GM21367 (cell line): ENCODE data around the gene INO80.

ENCODE experiments used
- ATAC-seq: cut with Tn5 transposase; IDR thresholded peaks from one replicate; pipeline ENCODE4 v1.9.1; 2021; ENCODE audit not compliant: unreplicated experiment

Gene INO80

DNA sequence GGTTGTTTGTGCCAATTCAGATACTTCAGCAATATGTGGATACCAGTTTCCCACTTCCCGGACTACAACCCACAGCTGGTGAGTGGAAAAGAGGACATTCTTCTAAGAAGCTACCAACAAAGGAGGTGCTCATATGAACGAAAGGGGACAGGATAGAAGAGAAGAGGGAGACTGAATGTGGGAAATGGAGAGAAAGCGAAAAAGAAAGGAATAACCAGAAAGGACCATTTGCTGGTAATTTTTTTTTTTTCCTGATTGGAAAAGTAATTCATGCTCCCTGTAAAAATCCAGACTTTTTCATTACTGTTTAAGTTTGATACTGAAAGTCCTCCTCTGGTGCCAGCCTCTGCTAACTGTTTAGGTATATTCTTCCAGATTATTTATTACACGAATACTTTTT, 164.3 kb downstream of the INO80 start:
- no peak for ATAC-seq

DNA sequence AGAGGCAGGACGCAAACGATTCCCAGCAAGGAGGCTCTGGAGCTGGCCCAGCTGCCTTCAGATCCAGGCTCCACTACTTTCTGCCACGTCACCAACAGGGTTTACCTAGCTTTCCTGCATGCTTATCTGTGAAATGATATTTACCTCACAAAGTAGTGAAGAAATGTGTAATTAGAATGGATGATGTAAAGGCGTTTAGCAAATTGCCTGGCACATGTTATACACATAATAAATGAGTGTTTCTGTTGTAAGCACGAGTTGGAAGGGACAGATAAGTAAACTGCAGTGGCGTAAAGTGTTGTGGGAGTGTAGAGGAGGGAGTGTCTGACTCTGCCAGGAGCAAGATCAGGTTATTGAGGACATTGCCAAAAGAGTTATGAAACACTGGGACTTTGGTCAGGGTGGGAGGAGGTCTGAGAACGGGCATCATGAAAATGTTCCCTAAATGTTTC, 166.3 kb downstream of the INO80 start:
- no peak for ATAC-seq

DNA sequence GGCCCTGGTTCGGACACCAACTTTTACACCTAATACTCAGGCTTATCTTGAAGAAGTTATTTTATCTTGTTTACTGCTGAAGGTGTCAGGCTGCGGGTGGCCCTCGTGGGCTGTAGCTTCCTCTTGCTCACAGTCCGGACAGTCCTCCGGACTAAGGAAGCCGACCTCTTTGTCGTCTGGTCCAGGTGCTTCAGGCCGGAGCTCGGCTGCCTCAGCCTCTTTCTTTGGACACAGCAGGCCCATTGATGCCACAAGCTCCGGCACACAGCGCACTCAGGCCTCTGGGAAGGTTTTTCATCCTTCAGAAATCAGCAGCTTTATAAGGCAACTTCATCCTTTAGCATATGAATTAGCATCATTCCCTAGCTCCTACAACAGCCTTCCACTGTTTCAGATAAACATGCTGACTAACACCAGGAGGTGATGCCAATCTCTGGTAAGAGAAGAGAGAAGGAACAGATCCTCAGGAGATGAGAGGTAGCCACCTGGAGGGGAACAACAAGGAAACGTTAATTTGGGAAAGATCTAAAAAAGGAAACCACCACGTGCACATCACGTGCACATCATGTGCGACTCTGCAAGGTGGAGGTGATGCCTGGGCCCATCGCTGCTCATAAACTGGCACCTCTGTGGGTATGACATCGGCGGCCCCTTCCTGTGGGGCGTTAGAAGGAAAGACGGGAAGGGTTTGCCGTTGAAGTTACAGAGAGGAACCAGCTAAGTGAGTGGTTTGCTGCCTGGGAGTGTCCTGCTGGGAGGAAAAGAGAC, 167.2 kb downstream of the INO80 start:
- no peak for ATAC-seq

DNA sequence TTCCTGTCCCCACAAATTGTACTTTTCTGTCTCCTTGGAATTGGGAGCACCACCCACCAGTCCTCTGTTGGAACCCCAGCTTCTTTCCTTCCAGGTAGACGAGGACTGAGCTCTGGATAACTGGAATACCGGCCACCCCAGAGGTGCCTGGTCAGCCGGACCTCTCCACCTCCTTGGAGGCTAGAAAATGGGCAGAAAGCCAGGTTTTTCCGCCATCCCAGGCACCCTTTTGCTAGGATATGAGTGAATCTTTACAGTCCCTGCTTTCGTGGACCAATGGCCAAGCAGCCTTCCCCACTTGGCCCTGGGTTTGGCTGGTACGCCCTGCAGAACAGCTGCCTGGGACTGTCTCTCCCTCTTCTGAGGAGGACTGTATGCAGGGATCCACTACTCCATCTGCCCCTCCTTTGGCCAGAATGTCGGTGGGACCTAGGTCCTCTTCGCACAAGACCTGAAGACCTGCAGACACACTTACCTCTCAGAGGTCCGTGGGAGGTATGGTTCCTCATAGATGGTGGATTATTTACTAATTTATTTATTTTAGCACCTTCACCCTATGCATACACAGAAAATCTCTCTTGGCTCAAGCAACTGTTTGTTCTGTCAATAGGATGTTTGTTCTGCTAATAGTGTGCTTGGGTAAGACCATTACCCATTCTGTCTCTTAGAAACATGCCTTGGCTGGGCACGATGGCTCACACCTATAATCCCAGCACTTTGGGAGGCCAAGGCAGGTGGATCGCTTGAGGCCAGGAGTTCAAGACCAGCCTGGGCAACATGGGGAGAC, 171.4 kb downstream of the INO80 start:
- ATAC-seq = no peak

DNA sequence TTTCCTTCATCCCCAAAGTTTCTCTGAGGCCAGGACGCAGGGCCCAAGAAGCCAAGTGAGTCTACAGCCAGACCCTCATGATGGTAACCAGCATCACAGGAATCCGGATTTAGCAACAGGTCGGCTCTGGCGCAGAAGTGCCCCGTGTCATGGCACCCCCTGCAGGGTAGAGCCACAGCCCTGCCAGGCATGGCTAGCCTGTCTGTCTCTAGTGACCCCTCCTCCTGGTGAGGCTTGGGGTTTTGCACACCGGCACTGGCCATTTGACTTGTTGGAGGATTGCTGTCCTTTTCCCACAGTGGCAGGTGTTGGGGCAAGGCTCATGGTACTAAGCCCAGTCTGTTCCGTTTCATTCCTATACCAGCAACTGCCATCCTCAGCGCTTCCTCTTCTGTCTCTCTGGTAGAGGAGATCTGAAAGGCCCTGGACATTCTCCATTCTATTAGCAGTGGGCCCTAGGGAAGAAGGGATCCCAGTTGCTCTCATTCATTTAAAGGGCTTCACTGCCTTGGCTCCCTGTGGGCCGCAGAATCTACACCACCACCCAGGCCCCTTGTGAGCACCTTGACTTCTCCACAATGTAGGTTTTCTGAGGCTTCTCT, 172.2 kb downstream of the INO80 start:
- no peak for ATAC-seq

DNA sequence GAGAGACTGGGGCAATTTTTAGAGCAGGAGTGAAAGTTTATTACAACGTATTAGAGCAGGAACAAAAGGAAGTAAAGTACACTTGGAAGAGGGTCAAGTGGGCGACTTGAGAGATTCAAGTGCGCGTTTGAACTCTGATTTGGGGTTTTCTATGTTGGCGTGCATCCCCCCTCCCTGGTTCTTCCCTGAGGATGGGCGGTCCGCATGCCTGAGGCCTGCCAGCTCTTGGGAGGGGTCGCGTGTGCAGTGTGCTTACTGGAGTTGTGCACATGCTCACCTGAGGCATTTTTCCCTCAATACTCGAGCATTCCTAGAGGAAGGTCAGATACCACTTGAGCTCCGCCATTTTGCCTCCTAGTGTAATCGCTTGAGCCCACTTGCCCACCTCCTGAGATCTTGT, 173.2 kb downstream of the INO80 start:
- ATAC-seq = no peak

DNA sequence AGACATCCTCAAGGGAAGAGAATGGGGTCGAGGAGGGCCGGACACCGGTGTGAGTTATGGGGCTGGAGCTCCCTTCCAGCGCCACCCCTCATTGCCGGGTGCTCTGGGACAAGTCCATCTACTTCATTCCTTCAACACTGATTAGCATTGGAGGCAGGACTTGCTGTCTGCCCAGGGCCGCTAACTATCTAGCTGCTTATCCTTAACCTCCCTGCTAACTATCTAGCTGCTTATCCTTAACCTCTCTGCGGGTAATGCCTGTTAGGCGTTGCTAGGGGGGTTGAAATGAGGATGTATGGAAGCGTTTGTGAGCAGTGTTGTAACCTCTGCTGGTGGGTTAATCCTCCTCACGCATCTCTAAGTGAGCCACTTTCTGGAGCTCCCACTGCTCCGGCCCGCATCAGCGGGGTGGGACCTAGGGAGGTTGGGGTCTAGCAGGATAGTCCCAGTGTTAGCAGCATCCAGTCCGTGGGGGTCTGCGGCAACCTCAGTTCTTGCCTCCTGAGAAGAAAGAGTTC, 173.7 kb downstream of the INO80 start:
- no peak for ATAC-seq

DNA sequence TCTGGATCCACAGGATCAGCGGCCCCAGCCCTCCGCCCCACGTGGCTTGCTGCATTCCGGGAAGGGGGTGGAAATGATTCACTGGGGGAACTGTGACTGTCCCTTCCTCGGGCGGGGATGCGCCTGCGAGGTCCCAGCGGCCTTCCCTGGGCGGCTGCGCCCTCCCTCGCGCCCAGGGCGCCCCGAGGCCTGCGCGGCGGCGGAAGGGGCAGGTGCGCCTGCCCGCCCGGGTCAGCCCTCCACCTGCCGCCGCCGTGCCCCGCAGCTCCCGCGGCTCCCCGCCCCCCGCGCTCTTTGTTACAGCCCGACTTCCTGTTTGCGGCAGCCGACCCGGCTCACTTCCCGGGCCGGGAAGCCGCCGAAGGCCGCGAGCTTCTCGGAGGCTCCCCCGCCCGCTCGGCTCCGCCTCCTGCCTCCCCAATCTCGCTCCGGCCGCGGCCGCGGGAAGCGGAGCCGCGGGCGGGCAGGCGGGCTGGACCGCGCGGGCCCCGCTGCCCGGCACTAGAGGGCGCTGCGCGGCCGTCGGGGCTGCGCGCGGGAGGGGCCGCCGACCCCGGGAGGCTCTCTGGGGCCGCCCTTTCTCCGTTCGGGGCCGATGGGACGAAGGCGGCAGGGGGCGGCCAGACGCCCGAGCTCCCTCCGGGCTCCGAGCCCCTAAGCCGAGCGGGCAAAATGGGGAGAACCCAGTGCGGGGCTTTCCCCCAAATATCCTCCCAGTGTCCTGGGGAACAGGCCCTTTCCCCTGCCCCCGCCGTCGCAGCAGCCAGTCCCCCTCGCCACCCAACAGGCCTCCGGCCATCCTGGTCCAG, 174.3 kb downstream of the INO80 start:
- ATAC-seq = peak; percentile 44

DNA sequence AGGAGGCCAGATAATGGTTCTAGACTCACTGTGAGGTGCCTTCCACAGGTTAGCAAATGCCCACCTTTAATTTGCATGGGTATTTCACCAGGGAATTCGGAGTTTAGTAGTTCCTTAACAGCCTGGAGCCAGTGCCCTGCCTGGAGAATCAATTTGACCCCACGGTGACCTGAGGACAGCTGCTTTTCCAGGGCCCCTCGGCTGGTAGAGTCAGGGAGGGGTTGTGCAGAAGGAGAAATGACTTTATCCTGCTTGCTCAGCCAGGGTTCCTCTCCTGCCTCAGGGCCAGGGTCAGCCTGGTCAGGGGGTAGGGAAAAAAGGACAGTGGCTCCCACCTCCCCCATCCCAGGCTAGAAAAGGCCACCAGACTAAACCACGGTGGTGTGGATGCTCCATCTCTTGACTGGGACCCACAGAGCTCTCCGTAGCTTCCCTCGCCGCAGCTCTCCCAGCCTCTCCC, 175.0 kb downstream of the INO80 start:
- ATAC-seq = no peak

DNA sequence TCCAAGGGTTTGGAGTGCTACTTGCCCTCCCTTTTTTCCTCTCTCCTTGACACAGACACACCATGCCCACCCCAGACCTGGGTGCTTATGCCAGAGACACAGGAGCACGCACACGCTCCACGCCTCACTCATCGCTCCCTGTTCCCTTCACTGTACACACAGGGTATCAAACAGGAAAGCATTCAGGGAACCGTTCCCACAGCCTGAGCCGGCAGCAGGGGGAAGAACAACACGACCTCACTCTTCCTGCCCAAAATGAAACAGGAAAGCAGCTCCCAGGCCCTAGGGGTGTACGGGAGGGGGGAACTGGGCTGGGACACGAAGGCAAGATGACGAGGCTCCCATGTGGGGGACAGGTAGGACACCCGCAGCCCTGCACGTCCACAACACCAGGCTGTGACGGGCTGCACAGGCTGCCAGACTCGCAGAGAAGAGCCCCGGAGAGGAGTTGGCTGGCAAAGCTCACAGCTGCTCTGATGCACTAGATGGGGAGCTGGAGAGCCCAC, 175.7 kb downstream of the INO80 start:
- ATAC-seq = no peak

DNA sequence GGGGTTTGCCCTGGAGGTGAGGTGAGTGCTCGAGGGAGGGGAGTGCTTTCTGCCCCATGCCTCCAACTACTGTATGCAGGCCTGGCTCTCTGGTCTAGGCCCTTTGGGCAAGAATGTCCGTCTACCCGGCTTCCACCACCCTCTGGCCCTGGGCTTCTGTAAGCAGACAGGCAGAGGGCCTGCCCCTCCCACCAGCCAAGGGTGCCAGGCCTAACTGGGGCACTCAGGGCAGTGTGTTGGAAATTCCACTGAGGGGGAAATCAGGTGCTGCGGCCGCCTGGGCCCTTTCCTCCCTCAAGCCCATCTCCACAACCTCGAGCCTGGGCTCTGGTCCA, 177.6 kb downstream of the INO80 start:
- ATAC-seq = no peak

DNA sequence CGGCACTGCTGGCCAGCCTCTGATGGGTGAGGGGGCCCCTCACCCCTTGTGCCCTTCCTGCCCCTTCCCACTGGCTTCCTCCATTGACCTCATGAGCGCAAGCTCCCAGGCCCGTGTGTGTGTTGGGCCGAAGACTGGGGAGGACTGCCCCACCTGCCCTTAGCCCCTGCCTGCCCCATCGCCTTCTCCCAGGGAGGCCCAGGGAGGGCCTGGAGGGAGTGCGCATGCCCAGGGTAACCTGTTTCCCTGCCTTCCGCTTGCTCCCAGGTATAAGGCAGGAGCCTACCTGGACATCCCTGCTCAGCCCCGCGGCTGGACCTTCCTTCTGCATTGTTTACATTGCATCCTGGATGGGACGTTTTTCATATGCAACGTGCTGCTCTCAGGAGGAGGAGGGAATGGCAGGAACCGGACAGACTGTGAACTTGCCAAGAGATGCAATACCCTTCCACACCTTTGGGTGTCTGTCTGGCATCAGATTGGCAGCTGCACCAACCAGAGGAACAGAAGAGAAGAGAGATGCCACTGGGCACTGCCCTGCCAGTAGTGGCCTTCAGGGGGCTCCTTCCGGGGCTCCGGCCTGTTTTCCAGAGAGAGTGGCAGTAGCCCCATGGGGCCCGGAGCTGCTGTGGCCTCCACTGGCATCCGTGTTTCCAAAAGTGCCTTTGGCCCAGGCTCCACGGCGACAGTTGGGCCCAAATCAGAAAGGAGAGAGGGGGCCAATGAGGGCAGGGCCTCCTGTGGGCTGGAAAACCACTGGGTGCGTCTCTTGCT, 178.1 kb downstream of the INO80 start:
- no peak for ATAC-seq

DNA sequence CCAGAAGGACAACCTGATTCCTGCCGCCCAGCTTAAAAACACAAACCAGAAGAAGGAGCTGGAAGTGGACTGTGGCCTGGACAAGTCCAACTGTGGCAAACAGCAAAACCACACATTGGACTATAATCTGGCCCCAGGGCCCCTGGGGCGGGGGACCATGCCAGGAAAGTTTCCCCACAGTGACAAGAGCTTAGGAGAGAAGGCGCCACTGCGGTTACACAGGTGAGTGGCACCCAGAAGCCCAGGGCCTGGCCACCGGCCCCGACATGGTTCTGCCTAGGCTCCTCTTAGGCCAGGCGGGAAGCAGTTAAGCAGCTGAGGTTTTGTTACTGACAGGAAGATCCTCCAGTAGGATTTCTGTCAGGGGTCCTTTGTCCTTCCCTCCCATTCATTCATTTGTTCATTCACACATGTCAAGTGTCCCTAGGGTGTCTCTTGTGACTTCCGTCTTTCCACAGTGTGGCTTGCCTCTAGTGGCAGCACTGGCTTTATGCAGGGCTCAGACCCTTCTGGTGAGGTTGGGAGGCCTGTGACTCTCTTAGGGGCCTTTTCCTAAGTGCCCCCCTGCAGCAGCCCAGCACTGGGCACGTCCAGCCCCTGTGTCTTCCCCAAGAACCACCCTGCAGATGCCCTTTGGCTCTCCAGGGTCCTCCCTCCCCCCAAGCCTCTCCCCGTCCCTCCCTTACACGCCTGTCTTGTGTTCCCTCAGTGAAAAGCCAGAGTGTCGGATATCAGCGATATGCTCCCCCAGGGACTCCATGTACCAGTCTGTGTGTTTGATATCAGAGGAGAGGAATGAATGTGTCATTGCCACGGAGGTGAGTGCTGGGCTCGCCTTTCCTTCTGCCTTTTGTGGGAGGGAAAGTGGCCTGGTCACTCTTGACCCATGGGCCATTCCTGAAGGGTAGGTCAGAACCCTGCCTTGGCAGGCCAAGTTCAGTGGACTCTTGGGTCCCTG, 179.1 kb downstream of the INO80 start:
- ATAC-seq = no peak

DNA sequence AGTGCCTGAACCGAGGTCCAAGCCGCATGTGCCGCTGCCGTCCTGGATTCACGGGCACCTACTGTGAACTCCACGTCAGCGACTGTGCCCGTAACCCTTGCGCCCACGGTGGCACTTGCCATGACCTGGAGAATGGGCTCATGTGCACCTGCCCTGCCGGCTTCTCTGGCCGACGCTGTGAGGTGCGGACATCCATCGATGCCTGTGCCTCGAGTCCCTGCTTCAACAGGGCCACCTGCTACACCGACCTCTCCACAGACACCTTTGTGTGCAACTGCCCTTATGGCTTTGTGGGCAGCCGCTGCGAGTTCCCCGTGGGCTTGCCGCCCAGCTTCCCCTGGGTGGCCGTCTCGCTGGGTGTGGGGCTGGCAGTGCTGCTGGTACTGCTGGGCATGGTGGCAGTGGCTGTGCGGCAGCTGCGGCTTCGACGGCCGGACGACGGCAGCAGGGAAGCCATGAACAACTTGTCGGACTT, 179.8 kb downstream of the INO80 start:
- ATAC-seq = no peak

DNA sequence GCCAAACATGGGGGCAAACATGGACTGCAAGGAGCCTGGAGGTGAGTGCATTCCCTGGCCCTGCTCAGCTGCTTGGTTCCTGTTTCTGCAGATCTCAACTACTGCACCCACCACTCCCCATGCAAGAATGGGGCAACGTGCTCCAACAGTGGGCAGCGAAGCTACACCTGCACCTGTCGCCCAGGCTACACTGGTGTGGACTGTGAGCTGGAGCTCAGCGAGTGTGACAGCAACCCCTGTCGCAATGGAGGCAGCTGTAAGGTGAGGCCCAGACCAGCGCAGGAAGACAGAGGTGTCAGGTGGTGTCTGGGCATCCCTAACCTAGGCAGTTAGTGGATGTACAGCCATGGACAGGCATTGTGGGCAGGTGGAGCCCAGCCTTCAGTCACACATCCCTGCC, 181.6 kb downstream of the INO80 start:
- ATAC-seq = no peak

DNA sequence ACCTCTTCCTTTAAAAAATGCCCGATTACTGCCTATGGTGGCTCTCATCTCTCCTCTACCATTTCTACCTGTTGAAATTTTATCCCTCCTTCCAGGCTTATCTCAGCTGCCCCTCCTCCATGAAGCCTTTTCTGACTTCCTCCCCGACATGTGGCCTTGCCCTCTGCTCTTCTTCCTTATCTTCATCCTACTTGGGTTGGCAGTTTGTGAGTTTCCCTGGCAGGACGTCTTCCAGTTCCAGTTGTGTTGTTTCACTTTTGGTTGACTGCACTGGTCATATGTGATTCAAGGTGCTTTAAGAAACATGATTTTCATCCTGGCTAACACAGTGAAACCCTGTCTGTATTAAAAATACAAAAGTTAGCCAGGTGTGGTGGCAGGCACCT, 182.6 kb downstream of the INO80 start:
- ATAC-seq = no peak

DNA sequence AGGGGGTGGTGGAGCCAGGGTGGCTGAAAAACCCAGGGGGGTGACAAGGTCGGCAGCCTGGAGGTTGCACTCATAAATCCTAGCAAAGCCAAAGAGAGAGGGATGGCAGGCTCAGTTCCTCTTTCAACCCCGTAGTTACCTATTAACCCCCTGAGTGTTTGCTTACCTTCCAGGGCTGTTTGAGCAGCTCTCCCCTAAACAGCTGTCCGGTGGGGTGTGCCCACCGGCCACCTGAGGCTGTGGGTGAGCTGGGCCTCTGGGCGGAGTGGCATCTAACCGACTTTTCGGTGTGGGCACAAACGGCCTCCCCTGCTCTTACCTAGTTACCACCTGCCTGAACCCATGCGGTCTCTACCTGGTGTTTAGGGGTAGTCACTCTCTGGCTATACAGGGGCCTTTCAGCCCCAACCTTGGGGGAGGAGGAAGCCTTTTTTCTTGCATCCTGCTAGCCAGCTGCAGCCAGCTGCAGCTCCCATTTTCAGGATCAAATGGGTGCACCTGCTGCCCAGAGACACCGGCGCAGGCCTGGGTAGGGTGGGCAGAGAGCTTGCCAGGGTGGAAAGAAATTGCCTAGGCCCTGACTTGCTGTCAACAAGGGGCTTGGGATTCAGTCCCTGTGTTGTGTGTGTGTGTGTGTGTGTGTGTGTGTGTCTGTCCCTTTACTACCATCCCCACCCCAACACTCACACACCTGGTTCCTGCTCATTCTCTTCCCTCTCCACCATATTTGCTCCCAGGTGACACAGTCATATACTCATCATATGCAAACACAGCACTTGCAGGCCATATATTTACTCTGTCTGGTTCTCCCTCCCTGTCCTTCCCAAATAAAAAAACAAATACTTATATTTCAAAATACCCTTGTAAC, 183.2 kb downstream of the INO80 start:
- no peak for ATAC-seq

DNA sequence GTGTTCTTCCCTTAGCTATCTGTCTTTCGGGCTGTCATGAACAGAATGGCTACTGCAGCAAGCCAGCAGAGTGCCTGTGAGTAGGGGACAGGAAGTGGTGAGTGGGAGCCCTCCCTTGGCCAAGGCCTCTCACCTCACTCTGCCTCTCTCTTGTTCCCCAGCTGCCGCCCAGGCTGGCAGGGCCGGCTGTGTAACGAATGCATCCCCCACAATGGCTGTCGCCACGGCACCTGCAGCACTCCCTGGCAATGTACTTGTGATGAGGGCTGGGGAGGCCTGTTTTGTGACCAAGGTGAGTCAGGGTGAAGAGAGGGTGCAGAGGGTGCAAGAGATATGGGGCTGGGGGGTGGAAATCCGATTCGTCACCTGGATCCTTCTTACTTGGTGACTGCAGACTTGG, 183.9 kb downstream of the INO80 start:
- no peak for ATAC-seq
